Measurements from ENCODE around the gene EOLA1. TPM values are rescaled to one million over a fixed set of nuclear protein-coding genes. Genes with fewer than 3 reads are reported as not detected.

Gene EOLA1
- 13.8 and 20.6 TPM in 2 replicates for total RNA-seq

DNA sequence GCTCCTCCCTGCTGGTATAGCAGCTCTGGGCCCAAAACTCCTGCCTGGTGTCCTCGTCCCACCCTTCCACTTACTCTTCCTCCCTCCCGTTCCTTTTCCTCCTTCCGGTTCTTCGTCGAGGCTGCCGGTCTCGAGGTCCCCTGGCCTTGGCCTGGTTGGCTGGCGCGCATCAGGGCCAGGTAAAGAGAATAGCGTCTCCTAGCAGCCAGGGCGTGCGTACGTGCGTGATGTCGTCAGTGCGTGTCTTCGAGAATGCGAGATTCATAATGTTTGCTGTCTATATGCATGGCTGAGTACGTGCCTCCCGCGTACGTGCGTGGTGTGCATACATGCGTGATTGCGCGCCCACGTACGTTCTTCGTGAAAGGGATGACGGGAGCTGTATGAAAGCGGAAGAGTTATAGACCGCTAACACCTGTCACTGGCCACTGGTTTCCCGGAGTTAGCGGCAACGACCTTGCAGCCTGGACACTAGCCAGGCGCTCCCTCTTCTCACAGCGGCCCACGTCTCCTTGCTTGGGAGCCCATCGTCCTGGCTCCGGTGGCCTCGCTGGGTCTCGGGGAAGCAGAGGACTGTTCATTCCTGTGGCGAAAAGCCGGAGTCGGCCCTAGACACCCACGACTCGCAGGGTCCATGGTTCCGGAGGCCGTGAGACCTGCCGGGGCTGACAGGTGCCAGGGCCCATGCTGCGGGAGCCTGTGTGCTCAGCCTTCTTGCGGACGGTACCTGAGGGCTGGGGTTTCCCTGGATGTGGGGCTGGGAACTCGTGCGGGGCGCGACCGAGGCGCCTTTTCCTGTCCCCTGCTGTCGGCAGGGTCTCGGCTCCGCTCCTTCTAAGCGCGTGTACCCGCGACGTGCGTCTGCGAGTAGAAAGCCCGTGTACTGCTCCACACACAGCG, at the start of gene EOLA1:
TSS of gene EOLA1 (plus strand) at position 392 of the 900 bp plus-strand sequence. CDS start 4,619 bp downstream, outside the sequence.

DNA sequence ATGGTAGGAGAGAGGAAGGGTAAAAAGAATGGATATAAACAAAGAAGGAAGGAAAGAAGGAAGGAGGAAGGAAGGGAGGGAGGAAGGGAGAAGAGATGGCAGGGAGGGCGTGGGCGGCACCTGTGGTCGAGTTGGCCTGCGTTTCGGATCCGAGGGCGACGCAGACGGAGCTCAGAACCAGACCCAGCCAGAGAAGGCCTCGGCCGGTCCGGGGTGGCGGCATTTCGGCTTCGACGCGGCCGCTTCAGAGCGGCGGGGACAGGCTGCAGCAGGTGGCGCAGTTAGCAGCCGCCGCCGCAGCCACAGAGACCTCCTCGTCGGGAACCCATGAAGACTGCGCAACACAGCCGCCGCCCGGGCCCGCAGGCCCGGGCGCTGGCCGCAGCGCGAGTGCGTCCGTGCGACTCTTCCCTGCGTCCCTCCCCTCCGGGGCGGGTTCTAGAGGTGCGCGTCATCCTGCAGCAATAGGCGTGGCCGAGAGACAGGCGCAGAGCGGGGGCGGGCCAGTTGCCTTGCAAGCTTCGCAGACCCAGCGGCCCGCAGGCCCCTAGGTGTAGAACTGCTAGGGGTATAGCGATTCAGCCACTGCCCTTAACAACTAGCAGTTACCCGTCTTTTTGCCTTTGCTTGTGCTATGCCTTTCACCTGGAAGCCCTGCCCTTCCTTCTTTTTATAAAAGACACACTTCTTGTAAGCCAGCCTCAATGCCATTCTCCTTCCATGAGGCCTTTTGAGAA, 35.7 kb upstream of the EOLA1 start, which contains the start of gene IDS:
TSS of gene IDS (minus strand) at position 392 of the 737 bp plus-strand sequence. CDS start at position 223, 169 bp downstream.

DNA sequence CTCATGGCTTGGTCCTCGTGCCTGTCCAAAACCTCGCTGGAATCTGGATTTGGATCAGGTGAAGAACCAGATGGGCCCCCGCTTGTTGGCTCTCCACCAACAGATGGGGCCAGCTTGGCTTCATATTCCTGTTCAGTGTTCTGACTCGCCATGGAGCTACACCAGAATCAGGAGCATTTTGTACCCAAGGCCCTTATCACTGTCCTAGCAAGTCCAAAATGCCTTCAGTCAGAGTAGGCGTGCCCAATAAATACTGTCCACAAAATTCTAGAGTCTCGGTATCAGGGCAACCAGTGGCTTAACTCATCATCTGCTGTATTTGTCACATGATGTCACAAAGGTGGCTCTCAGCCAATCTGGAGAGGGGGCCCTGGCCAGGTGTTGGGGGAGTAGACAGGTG, 8.9 kb downstream of the EOLA1 start, which contains the start of gene HSFX3:
TSS of gene HSFX3 (minus strand) at position 224 of the 400 bp plus-strand sequence. CDS start at position 152, 72 bp downstream.

DNA sequence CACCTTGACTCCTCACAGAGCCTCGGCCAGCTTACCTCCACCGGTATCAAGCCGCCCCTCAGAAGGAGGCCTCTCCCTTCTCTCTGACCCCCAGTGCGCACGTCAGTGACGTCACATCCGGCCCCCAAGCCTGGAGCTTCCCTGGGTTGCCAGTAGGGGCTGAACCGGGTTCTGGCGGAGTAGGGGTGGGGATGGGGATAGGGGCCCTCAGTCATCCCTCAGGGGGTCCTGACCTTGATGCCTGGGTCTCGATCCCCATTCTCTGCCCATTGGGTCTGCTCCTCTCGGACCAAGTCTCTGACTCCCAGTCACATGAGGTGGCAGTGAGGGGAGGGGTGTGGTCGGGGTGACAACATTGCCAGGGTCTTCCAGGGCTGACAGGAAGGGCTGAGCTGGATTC, 46.5 kb downstream of the EOLA1 start, which contains the start of gene MAGEA9B:
TSS of gene MAGEA9B (minus strand) at position 101 of the 400 bp plus-strand sequence. CDS start 4,280 bp downstream, outside the sequence.

DNA sequence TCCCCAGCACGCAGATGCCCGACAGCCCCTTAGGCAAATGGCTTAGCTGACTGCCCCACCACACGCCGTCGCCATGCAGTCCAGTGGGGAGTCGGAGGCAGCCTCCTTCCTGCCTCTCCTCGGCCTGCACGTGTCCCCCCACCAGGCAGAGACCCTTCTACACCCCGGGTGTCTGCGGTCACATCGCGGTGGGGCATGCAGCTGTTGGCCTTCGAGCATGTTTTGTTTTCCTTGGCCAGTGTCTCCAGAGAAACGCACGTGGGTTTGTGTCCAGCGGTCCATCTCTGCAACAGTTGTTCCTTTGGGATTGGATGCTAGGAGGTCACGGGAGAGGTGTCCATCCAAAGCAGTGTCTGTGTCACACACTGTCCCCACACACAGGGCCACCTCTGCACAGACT, 54.4 kb downstream of the EOLA1 start, which contains the start of gene HSFX2:
TSS of gene HSFX2 (minus strand) at position 101 of the 400 bp plus-strand sequence. CDS start 614 bp downstream, outside the sequence.

Other genes with a start within 250 kb of the EOLA1 start
- gene IDS, start 35.7 kb upstream of the EOLA1 start, total RNA-seq, result 29.1 and 59.5 TPM in 2 replicates
- not detected in 2 replicates for gene HSFX3, start 8.9 kb downstream of the EOLA1 start, total RNA-seq
- gene MAGEA9B, start 46.4 kb downstream of the EOLA1 start, total RNA-seq, result not detected in 2 replicates
- gene HSFX2, start 54.3 kb downstream of the EOLA1 start, total RNA-seq, result not detected in 2 replicates
- gene TMEM185A, start 90.8 kb downstream of the EOLA1 start, total RNA-seq, result 12.8 and 21.4 TPM in 2 replicates
- not detected in 2 replicates for gene MAGEA11, start 171.0 kb downstream of the EOLA1 start, total RNA-seq
- gene HSFX1, start 233.1 kb downstream of the EOLA1 start, total RNA-seq, result 0.38 and 0.85 TPM in 2 replicates
- gene MAGEA9, start 240.9 kb downstream of the EOLA1 start, total RNA-seq, result not detected in 2 replicates